ENCODE data around the gene PHEX. TPM values are rescaled to one million over a fixed set of nuclear protein-coding genes. Genes with fewer than 3 reads are reported as not detected.

Gene PHEX
- total RNA-seq, 5 donors from 2014 or later (not counting 1 experiment from before 2014, with no cell fraction given): 0.07 to 0.35 (median 0.16) TPM

GRCh38 chrX:22246620-22247019, 214.5 kb downstream of the PHEX start:
- no CpG with 5 or more reads among the region's 2 CpGs for WGBS (ENCODE audit: insufficient coverage)
- DNase-seq (no peak), ATAC-seq (replicated peaks in 1 of 4) (no peak)
- Mint-ChIP-seq H3K9me3 (peaks cover 0 to 2% (median 0%) of the 10 kb centered on the region in 3 donors), H3K27ac (no peak overlapping the region), H3K4me3 (no peak overlapping the region), H3K27me3 (no peaks in the 10 kb centered on the region), H3K4me1 (no peaks in the 10 kb centered on the region), H3K36me3 (no peaks in the 10 kb centered on the region)
- H3K27ac ChIP-seq (ENCODE audit: low read length): no peak overlapping the region
- H3K9me3 ChIP-seq: no peaks in the 10 kb centered on the region
- H3K4me3 ChIP-seq (ENCODE audit: control insufficient read depth in 1 of 2, extremely low read depth in 1 of 2, low read length in 1 of 2): no peak overlapping the region
- ChIA-PET POLR2A (no interaction called here), CTCF (no interaction called here)
- no peaks in the 10 kb centered on the region for H3K4me1 ChIP-seq (ENCODE audit: control insufficient read depth in 1 of 2, extremely low read depth in 1 of 2, insufficient read depth in 2 of 2, low read length in 2 of 2)
- H3K27me3 ChIP-seq (replicated peaks in 1 of 2; ENCODE audit: control insufficient read depth in 2 of 2, extremely low read depth in 1 of 2, insufficient read depth in 2 of 2, low read length in 1 of 2): no peaks in the 10 kb centered on the region
- no peaks in the 10 kb centered on the region for H3K36me3 ChIP-seq (ENCODE audit: control insufficient read depth in 2 of 2, extremely low read depth in 1 of 2, insufficient read depth in 1 of 2, low read length in 1 of 2)

- Histone ChIP-seq H3K36me3 (ENCODE audit: control insufficient read depth in 2 of 2, extremely low read depth in 1 of 2, insufficient read depth in 1 of 2, low read length in 1 of 2) (no peaks in the 10 kb centered on the region), H3K27ac (ENCODE audit: low read length) (no peak overlapping the region), H3K4me3 (ENCODE audit: control insufficient read depth in 1 of 2, extremely low read depth in 1 of 2, low read length in 1 of 2) (no peak overlapping the region), H3K4me1 (ENCODE audit: control insufficient read depth in 1 of 2, extremely low read depth in 1 of 2, insufficient read depth in 2 of 2, low read length in 2 of 2) (no peaks in the 10 kb centered on the region), H3K9me3 (no peaks in the 10 kb centered on the region), H3K27me3 (replicated peaks in 1 of 2; ENCODE audit: control insufficient read depth in 2 of 2, extremely low read depth in 1 of 2, insufficient read depth in 2 of 2, low read length in 1 of 2) (no peaks in the 10 kb centered on the region)
- H3K4me1 Mint-ChIP-seq: no peaks in the 10 kb centered on the region
- ATAC-seq (replicated peaks in 1 of 4): no peak
- POLR2A ChIA-PET: no interaction called here
- H3K36me3 Mint-ChIP-seq: no peaks in the 10 kb centered on the region
- CTCF ChIA-PET: no interaction called here
- H3K9me3 Mint-ChIP-seq: peaks cover 0 to 2% (median 0%) of the 10 kb centered on the region in 3 donors
- no CpG with 5 or more reads among the region's 1 CpG for WGBS (ENCODE audit: insufficient coverage)
- DNase-seq: no peak
- H3K27me3 Mint-ChIP-seq: no peaks in the 10 kb centered on the region
- H3K4me3 Mint-ChIP-seq: no peak overlapping the region
- no peak overlapping the region for H3K27ac Mint-ChIP-seq
Observed at GRCh38 chrX:22247169-22247568, 215.0 kb downstream of the PHEX start.

- no CpG with 5 or more reads among the region's 3 CpGs for WGBS (ENCODE audit: insufficient coverage)
- Histone ChIP-seq H3K4me3 (ENCODE audit: control insufficient read depth in 1 of 2, extremely low read depth in 1 of 2, low read length in 1 of 2) (no peak overlapping the region), H3K36me3 (ENCODE audit: control insufficient read depth in 2 of 2, extremely low read depth in 1 of 2, insufficient read depth in 1 of 2, low read length in 1 of 2) (no peaks in the 10 kb centered on the region), H3K4me1 (ENCODE audit: control insufficient read depth in 1 of 2, extremely low read depth in 1 of 2, insufficient read depth in 2 of 2, low read length in 2 of 2) (no peaks in the 10 kb centered on the region), H3K9me3 (no peaks in the 10 kb centered on the region), H3K27ac (ENCODE audit: low read length) (no peak overlapping the region), H3K27me3 (replicated peaks in 1 of 2; ENCODE audit: control insufficient read depth in 2 of 2, extremely low read depth in 1 of 2, insufficient read depth in 2 of 2, low read length in 1 of 2) (no peaks in the 10 kb centered on the region)
- H3K36me3 Mint-ChIP-seq: no peaks in the 10 kb centered on the region
- no peak for DNase-seq
- no peak overlapping the region for H3K27ac Mint-ChIP-seq
- H3K4me3 Mint-ChIP-seq: no peak overlapping the region
- H3K4me1 Mint-ChIP-seq: no peaks in the 10 kb centered on the region
- no peak for ATAC-seq (replicated peaks in 1 of 4)
- CTCF ChIA-PET: no interaction called here
- POLR2A ChIA-PET: no interaction called here
- no peaks in the 10 kb centered on the region for H3K27me3 Mint-ChIP-seq
- H3K9me3 Mint-ChIP-seq: peaks cover 0 to 2% (median 0%) of the 10 kb centered on the region in 3 donors
Observed at GRCh38 chrX:22248401-22248800, 216.3 kb downstream of the PHEX start.

GRCh38 chrX:22249371-22249770, 217.2 kb downstream of the PHEX start:
- H3K27me3 Mint-ChIP-seq: no peaks in the 10 kb centered on the region
- POLR2A ChIA-PET: no interaction called here

GRCh38 chrX:22268706-22269105, 236.6 kb downstream of the PHEX start:
- no peak overlapping the region for H3K4me3 ChIP-seq (ENCODE audit: control insufficient read depth in 1 of 2, extremely low read depth in 1 of 2, low read length in 1 of 2)
- H3K27ac ChIP-seq (ENCODE audit: low read length): no peak overlapping the region
- Mint-ChIP-seq H3K4me1 (no peaks in the 10 kb centered on the region), H3K9me3 (no peaks in the 10 kb centered on the region), H3K27ac (no peak overlapping the region), H3K4me3 (no peak overlapping the region), H3K27me3 (peaks cover 0 to 4% of the 10 kb centered on the region in 2 donors), H3K36me3 (no peaks in the 10 kb centered on the region)
- ATAC-seq (replicated peaks in 1 of 4) (no peak), DNase-seq (no peak)
- CTCF ChIA-PET: no interaction called here
- H3K4me1 ChIP-seq (ENCODE audit: control insufficient read depth in 1 of 2, extremely low read depth in 1 of 2, insufficient read depth in 2 of 2, low read length in 2 of 2): no peaks in the 10 kb centered on the region
- POLR2A ChIA-PET: no interaction called here
- H3K9me3 ChIP-seq: no peaks in the 10 kb centered on the region
- 90% methylated on average over 2 of the region's 6 CpGs for WGBS (ENCODE audit: insufficient coverage)
- H3K36me3 ChIP-seq (ENCODE audit: control insufficient read depth in 2 of 2, extremely low read depth in 1 of 2, insufficient read depth in 1 of 2, low read length in 1 of 2): no peaks in the 10 kb centered on the region
- no peaks in the 10 kb centered on the region for H3K27me3 ChIP-seq (replicated peaks in 1 of 2; ENCODE audit: control insufficient read depth in 2 of 2, extremely low read depth in 1 of 2, insufficient read depth in 2 of 2, low read length in 1 of 2)

More at GRCh38 chrX:22249371-22249770, 217.2 kb downstream of the PHEX start:
- ATAC-seq (replicated peaks in 1 of 4) (no peak), DNase-seq (no peak)
- CTCF ChIA-PET: no interaction called here
- no CpG with 5 or more reads among the region's 2 CpGs for WGBS (ENCODE audit: insufficient coverage)
- no peaks in the 10 kb centered on the region for H3K36me3 ChIP-seq (ENCODE audit: control insufficient read depth in 2 of 2, extremely low read depth in 1 of 2, insufficient read depth in 1 of 2, low read length in 1 of 2)
- Mint-ChIP-seq H3K4me1 (no peaks in the 10 kb centered on the region), H3K9me3 (no peaks in the 10 kb centered on the region), H3K36me3 (no peaks in the 10 kb centered on the region), H3K4me3 (no peak overlapping the region), H3K27ac (no peak overlapping the region)
- H3K27me3 ChIP-seq (replicated peaks in 1 of 2; ENCODE audit: control insufficient read depth in 2 of 2, extremely low read depth in 1 of 2, insufficient read depth in 2 of 2, low read length in 1 of 2): no peaks in the 10 kb centered on the region
- no peak overlapping the region for H3K27ac ChIP-seq (ENCODE audit: low read length)
- H3K9me3 ChIP-seq: no peaks in the 10 kb centered on the region
- H3K4me3 ChIP-seq (ENCODE audit: control insufficient read depth in 1 of 2, extremely low read depth in 1 of 2, low read length in 1 of 2): no peak overlapping the region
- no peaks in the 10 kb centered on the region for H3K4me1 ChIP-seq (ENCODE audit: control insufficient read depth in 1 of 2, extremely low read depth in 1 of 2, insufficient read depth in 2 of 2, low read length in 2 of 2)

GRCh38 chrX:22272613-22273012, 240.5 kb downstream of the PHEX start, which contains the start of gene CBLL2:
CBLL2 (plus strand) TSS chrX:22272913; CDS start chrX:22272992, 79 bp downstream.
- no peak within 1 kb of the TSS for H3K4me3 Mint-ChIP-seq
- 87% methylated on average over 9 of the region's 13 CpGs for WGBS (ENCODE audit: insufficient coverage)
- no peaks in the 10 kb centered on the region for H3K9me3 Mint-ChIP-seq
- no peaks in the 10 kb centered on the region for H3K36me3 Mint-ChIP-seq
- DNase-seq (no peak), ATAC-seq (replicated peaks in 1 of 4) (no peak)
- ChIA-PET CTCF (no interaction called here), POLR2A (no interaction called here)
- Histone ChIP-seq H3K4me3 (ENCODE audit: control insufficient read depth in 1 of 2, extremely low read depth in 1 of 2, low read length in 1 of 2) (no peak within 1 kb of the TSS), H3K9me3 (no peaks in the 10 kb centered on the region), H3K36me3 (ENCODE audit: control insufficient read depth in 2 of 2, extremely low read depth in 1 of 2, insufficient read depth in 1 of 2, low read length in 1 of 2) (no peaks in the 10 kb centered on the region), H3K4me1 (ENCODE audit: control insufficient read depth in 1 of 2, extremely low read depth in 1 of 2, insufficient read depth in 2 of 2, low read length in 2 of 2) (no peaks in the 10 kb centered on the region), H3K27me3 (replicated peaks in 1 of 2; ENCODE audit: control insufficient read depth in 2 of 2, extremely low read depth in 1 of 2, insufficient read depth in 2 of 2, low read length in 1 of 2) (no peaks in the 10 kb centered on the region), H3K27ac (ENCODE audit: low read length) (no peak within 1 kb of the TSS)
- H3K27me3 Mint-ChIP-seq: peaks cover 0 to 4% of the 10 kb centered on the region in 2 donors
- no peaks in the 10 kb centered on the region for H3K4me1 Mint-ChIP-seq
- H3K27ac Mint-ChIP-seq: no peak within 1 kb of the TSS

- H3K4me3 ChIP-seq (ENCODE audit: control insufficient read depth in 1 of 2, extremely low read depth in 1 of 2, low read length in 1 of 2): no peak overlapping the region
- no peak overlapping the region for H3K27ac ChIP-seq (ENCODE audit: low read length)
- H3K27me3 Mint-ChIP-seq: peaks cover 0 to 4% of the 10 kb centered on the region in 2 donors
- no peaks in the 10 kb centered on the region for H3K9me3 ChIP-seq
- POLR2A ChIA-PET: no interaction called here
- CTCF ChIA-PET: no interaction called here
- DNase-seq: no peak
- no peaks in the 10 kb centered on the region for H3K4me1 Mint-ChIP-seq
- no peaks in the 10 kb centered on the region for H3K27me3 ChIP-seq (replicated peaks in 1 of 2; ENCODE audit: control insufficient read depth in 2 of 2, extremely low read depth in 1 of 2, insufficient read depth in 2 of 2, low read length in 1 of 2)
- 100% methylated on average over 2 of the region's 15 CpGs for WGBS (ENCODE audit: insufficient coverage)
- no peaks in the 10 kb centered on the region for H3K4me1 ChIP-seq (ENCODE audit: control insufficient read depth in 1 of 2, extremely low read depth in 1 of 2, insufficient read depth in 2 of 2, low read length in 2 of 2)
- no peak overlapping the region for H3K4me3 Mint-ChIP-seq
- no peaks in the 10 kb centered on the region for H3K9me3 Mint-ChIP-seq
- H3K27ac Mint-ChIP-seq: no peak overlapping the region
- H3K36me3 Mint-ChIP-seq: no peaks in the 10 kb centered on the region
- no peak for ATAC-seq (replicated peaks in 1 of 4)
- H3K36me3 ChIP-seq (ENCODE audit: control insufficient read depth in 2 of 2, extremely low read depth in 1 of 2, insufficient read depth in 1 of 2, low read length in 1 of 2): no peaks in the 10 kb centered on the region
Observed at GRCh38 chrX:22273714-22274317, 241.7 kb downstream of the PHEX start.

All from T-cell (primary cell).